Endometrium (tissue), 2 donors: ENCODE data around the gene SLC7A8.
"Not testable (repeated sequence)": the region's sequence is repeated elsewhere in the genome, so short reads cannot be mapped to it uniquely, and the experiment has no call there.

ENCODE experiments used
- FAIRE-seq: peaks from 2 replicates; lab custom pipeline; 2012; peaks lifted over from hg19 to GRCh38; lab: Jason Lieb, UNC
- donor health status: control.
- donor health status: control.

The SLC7A8 gene

GRCh38 chr14:23183479-23183878 is at the start of gene SLC7A8:
TSS of gene SLC7A8 (minus strand) at chr14:23183660. CDS start at chr14:23182914, 746 bp downstream.
- no peak for FAIRE-seq

GRCh38 chr14:23232241-23232808 is 48.9 kb upstream of the SLC7A8 start:
- not testable (repeated sequence) for FAIRE-seq

GRCh38 chr14:23228812-23229211 is 45.4 kb upstream of the SLC7A8 start:
- no peak for FAIRE-seq

- FAIRE-seq, result no peak
Measured at GRCh38 chr14:23227566-23227965, 44.1 kb upstream of the SLC7A8 start.

GRCh38 chr14:23224958-23225357 is 41.5 kb upstream of the SLC7A8 start:
- not testable (repeated sequence) for FAIRE-seq

- FAIRE-seq, result no peak
Measured at GRCh38 chr14:23219075-23219474, 35.6 kb upstream of the SLC7A8 start.

- no peak for FAIRE-seq
Measured at GRCh38 chr14:23217032-23218020, 33.9 kb upstream of the SLC7A8 start.

GRCh38 chr14:23215421-23215820 is 32.0 kb upstream of the SLC7A8 start:
- FAIRE-seq, result no peak

GRCh38 chr14:23209651-23210423 is 26.4 kb upstream of the SLC7A8 start:
- FAIRE-seq, result no peak

GRCh38 chr14:23208324-23208723 is 24.9 kb upstream of the SLC7A8 start:
- no peak for FAIRE-seq

GRCh38 chr14:23207146-23207540 is 23.7 kb upstream of the SLC7A8 start:
- no peak for FAIRE-seq

GRCh38 chr14:23206422-23207145 is 23.1 kb upstream of the SLC7A8 start:
- FAIRE-seq, result no peak

GRCh38 chr14:23202001-23202400 is 18.5 kb upstream of the SLC7A8 start:
- no peak for FAIRE-seq

- FAIRE-seq, result not testable (repeated sequence)
Measured at GRCh38 chr14:23199141-23199540, 15.7 kb upstream of the SLC7A8 start.

GRCh38 chr14:23196487-23196886 is 13.0 kb upstream of the SLC7A8 start:
- FAIRE-seq, result not testable (repeated sequence)

GRCh38 chr14:23195552-23196101 is 12.2 kb upstream of the SLC7A8 start:
- no peak for FAIRE-seq

- no peak for FAIRE-seq
Measured at GRCh38 chr14:23193432-23193831, 10.0 kb upstream of the SLC7A8 start.

- no peak for FAIRE-seq
Measured at GRCh38 chr14:23187925-23188324, 4.5 kb upstream of the SLC7A8 start.

GRCh38 chr14:23186913-23187654 is 3.6 kb upstream of the SLC7A8 start:
- FAIRE-seq, result no peak

GRCh38 chr14:23185063-23185462 is 1.6 kb upstream of the SLC7A8 start:
- no peak for FAIRE-seq

GRCh38 chr14:23183158-23183470 is 346 bp downstream of the SLC7A8 start:
- no peak for FAIRE-seq
